Esophagus squamous epithelium (tissue), 5 donors: ENCODE measurements around the gene ZNF543. TPM values are rescaled to one million over a fixed set of nuclear protein-coding genes. Genes with fewer than 3 reads are reported as not detected.

Experiments
- DNase-seq: peaks from one replicate; lab custom pipeline; 2025; lab: John Stamatoyannopoulos, UW
- H3K27ac ChIP-seq, 4 donors: fragments of 200-600 bp; sonication (generic); one replicate each; pipeline ENCODE4 v1.5.1; 2016 to 2019; ENCODE audit warnings: mild to moderate bottlenecking in 1 of 4
- H3K27me3 ChIP-seq, 4 donors: fragments of 200-600 bp; sonication (generic); 1 replicate in 3 of 4; 2 replicates in 1 of 4; pipeline versions ENCODE4 v1.5.1 to v1.6.0; 2017 to 2021; ENCODE audit warnings: antibody characterized with exemption in 1 of 4
- H3K36me3 ChIP-seq, 3 donors: fragments of 200-600 bp; sonication (generic); one replicate each; pipeline ENCODE4 v1.5.1; 2016 to 2019
- H3K4me1 ChIP-seq, 3 donors: fragments of 200-600 bp; sonication (generic); one replicate each; pipeline ENCODE4 v1.5.1; 2017 to 2019
- H3K4me3 ChIP-seq, 4 donors: fragments of 200-600 bp; sonication (generic); 1 replicate in 3 of 4; 2 replicates in 1 of 4; pipeline ENCODE4 v1.5.1; 2016 to 2019; ENCODE audit warnings: mild to moderate bottlenecking in 2 of 4, moderate library complexity in 1 of 4
- H3K9me3 ChIP-seq, 3 donors: fragments of 200-600 bp; sonication (generic); one replicate each; pipeline ENCODE4 v1.5.1; 2016 to 2019
- CTCF ChIP-seq, 6 experiments: fragments of 450-650 bp in 4 of 6; fragments of 200-600 bp in 2 of 6; sonication (generic) in 2 of 6; IDR thresholded peaks; one replicate each; pipeline ENCODE4 v1.5.1; 2016 to 2019; ENCODE audit warnings: antibody characterized with exemption in 6 of 6, mild to moderate bottlenecking in 4 of 6, moderate library complexity in 4 of 6
- POLR2A ChIP-seq, 4 donors: fragments of 450-650 bp; IDR thresholded peaks; one replicate each; pipeline ENCODE4 v1.6.1; 2017; ENCODE audit warnings: antibody characterized with exemption in 4 of 4, mild to moderate bottlenecking in 4 of 4, moderate library complexity in 3 of 4
- WGBS, 2 donors: methylation state at CpG; one replicate each; pipeline ENCODE4 v1.1.5; 2018; 5-methylcytosine and 5-hydroxymethylcytosine counted together
- intact Hi-C: fragments of 100-400 bp; cut with DNase I; formaldehyde crosslinking; loops from one replicate; pipeline ENCODE4 v1.15.0; 2022
- total RNA-seq, 4 donors: library from RNA; depleted of rRNA; stranded (reverse); fragments of >200 nt; gene quantifications; one replicate each; pipeline ENCODE4 v1.1.0, GENCODE V29; 2016
- donor health status: DM: yes; HTN: yes; CAD: no.

The ZNF543 gene
- total RNA-seq, 4 donors from 2014 or later = 4.7 to 10.1 (median 8.4) TPM

DNA sequence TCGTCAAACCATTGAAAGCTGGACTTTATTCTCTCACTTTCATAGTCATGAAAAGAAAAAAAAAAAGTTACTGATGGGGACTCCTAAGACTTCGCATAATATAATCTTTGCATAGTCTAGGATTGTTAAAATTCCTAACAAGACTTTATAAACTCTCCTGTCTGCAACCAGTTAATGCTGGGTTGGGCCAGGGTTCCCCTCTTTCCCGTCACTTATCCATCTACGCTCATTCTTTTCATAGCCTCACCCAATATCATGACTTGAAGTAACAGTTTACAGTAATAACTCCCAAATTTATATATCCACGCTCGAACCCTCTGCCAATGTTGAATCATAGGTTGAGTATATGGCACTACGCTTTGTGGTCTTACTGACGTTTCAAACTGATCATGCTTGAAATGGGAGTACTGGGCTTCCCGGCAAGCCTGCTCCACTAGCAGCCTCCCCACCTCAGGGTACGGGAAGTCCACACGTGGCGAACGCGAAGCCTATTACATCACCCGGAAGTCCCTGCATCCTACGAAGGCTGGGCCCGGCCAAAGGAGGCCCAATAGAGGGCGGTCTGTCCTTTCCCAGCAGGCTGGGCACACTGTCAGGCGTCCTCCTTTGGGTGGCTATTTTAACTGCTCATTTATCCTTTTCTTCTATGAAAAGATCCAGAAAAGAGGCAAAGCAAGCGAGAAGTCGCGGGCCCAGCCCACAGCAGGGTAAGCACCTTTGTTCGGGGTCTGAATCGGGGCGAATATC lies 40.7 kb upstream of the ZNF543 start:
- Histone ChIP-seq H3K36me3 (peaks cover 0 to 25% (median 2%) of the 10 kb centered on the region in 3 donors), H3K4me1 (peaks cover 17 to 44% (median 39%) of the 10 kb centered on the region in 3 donors), H3K27ac (peak overlapping the region; percentile 96 to 100 (median 99)), H3K27me3 (no peaks in the 10 kb centered on the region), H3K9me3 (no peaks in the 10 kb centered on the region), H3K4me3 (peak overlapping the region; percentile 68 to 100 (median 86))
- TF ChIP-seq POLR2A (IDR thresholded peaks at IDR 0.05) (peak in 2 of 4 donors; percentile 30 to 33), CTCF (IDR thresholded peaks at IDR 0.05) (peak in 4 of 6 experiments; percentile 19 to 49 (median 40))
- intact Hi-C loops = no loop called here
- peak; percentile 54 for DNase-seq
- WGBS, 2 donors = 4% methylated on average over 14 to 17 of the region's 25 CpGs

DNA sequence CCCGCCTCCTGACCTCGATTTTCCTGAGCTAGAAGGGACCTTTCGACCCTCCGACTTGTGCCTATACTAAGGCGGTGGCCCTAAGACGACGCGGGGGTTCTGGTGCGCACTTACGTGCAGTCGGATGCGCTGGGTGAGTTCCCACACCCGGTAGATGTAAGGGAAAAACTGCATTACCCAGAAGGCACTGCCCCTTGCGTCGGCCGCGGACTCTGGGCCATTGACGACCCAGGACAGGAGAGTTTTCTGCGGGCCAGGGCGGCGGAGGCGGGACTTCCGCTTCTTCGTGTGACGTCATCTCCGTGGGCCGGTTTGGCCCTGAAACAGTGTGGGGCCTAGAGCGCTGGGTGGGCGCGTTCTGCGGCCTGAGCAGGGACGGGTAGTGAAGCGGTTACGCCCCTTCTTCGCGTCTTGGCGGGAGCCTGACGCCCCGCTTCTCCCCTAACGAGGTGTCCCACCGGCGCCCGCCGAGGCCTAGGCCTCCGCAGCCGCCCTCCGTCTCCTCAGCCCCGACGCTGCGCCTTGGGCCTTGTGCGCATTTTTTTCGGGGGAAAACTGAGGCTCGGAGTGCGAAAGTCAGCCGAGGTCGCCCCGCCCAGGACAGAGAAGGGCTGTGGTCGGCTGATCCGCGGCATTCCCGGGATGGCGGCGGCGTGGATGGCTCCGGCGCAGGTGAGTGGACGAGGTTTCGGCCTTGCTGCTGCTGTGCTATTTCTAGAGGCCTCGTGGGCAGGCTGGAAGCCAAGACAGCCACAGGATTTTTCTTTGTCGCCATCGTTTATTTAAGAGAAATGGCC lies 39.9 kb upstream of the ZNF543 start, which contains the start of gene ZNF460:
TSS of gene ZNF460 (plus strand) at position 321 of the 797 bp plus-strand sequence. CDS start at position 643, 322 bp downstream.
- TF ChIP-seq CTCF (IDR thresholded peaks at IDR 0.05) = peak in 1 of 6 experiments; percentile 5
- peak in 2 of 4 donors; percentile 66 to 87 for TF ChIP-seq POLR2A (IDR thresholded peaks at IDR 0.05)
- DNase-seq = peak; percentile 81
- peaks cover 7 to 31% (median 8%) of the 10 kb centered on the region in 3 donors for H3K36me3 ChIP-seq
- H3K27me3 ChIP-seq = no peaks in the 10 kb centered on the region
- H3K4me1 ChIP-seq = peaks cover 17 to 51% (median 44%) of the 10 kb centered on the region in 3 donors
- no peaks in the 10 kb centered on the region for H3K9me3 ChIP-seq
- intact Hi-C loops = no loop called here
- H3K27ac ChIP-seq = peak within 1 kb of the TSS; percentile 96 to 100 (median 99)
- 0 to 1% methylated on average over 10 to 19 of the region's 71 CpGs for WGBS, 2 donors
- peak within 1 kb of the TSS; percentile 68 to 100 (median 86) for H3K4me3 ChIP-seq

- intact Hi-C loops = no loop called here
- Histone ChIP-seq H3K4me3 (peak overlapping the region; percentile 68 to 100 (median 86)), H3K27me3 (no peaks in the 10 kb centered on the region), H3K36me3 (peaks cover 10 to 35% (median 12%) of the 10 kb centered on the region in 3 donors), H3K27ac (peak overlapping the region; percentile 96 to 100 (median 99)), H3K4me1 (peaks cover 17 to 57% (median 48%) of the 10 kb centered on the region in 3 donors), H3K9me3 (no peaks in the 10 kb centered on the region)
- no peak for DNase-seq
- TF ChIP-seq CTCF (IDR thresholded peaks at IDR 0.05) (no peak), POLR2A (IDR thresholded peaks at IDR 0.05) (no peak)
- 2 to 4% methylated on average over 6 of the region's 6 CpGs for WGBS, 2 donors
Measured at GRCh38 chr19:57280962-57281400, 39.3 kb upstream of the ZNF543 start.

DNA sequence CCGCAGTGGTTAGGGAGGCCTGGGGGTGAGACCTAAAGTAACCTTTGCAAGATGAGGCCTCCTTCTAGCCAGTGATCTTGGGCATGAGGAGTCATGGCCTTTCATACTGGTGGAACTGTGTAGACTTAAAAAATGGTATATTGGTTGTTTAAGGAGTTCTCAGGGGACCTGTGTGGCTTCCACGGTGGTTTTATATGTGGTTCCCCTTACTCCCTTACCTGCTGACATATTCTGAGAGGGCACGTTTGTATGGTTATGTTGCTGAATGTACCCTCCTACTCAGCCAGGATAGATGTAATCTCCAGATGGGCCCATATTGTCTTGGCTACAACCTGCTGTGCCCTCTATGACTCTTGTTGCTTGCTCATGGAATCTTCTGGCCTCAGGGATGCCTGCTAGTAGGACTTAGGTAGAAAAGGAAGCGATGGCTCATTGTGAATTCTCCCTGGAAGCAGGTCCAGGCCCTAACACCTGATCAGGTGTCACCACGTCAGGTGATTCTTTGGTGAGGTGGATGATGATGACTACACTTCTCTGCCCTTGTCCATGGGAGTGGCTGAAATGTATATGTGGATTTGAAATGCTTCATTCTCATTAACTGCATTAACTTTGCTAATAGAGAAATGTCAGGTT lies 38.1 kb upstream of the ZNF543 start:
- DNase-seq = no peak

More for the DNA sequence above, 38.1 kb upstream of the ZNF543 start:
- Histone ChIP-seq H3K4me1 (peaks cover 17 to 62% (median 48%) of the 10 kb centered on the region in 3 donors), H3K36me3 (peaks cover 19 to 38% (median 20%) of the 10 kb centered on the region in 3 donors), H3K27ac (peak overlapping the region; percentile 81 to 100 (median 98)), H3K9me3 (no peaks in the 10 kb centered on the region), H3K27me3 (no peaks in the 10 kb centered on the region), H3K4me3 (peak overlapping the region; percentile 68 to 100 (median 86))
- 52 to 58% methylated on average over 4 of the region's 5 CpGs for WGBS, 2 donors
- TF ChIP-seq CTCF (IDR thresholded peaks at IDR 0.05) (no peak), POLR2A (IDR thresholded peaks at IDR 0.05) (no peak)
- intact Hi-C loops = no loop called here
